H1 (cell line): ENCODE results near the gene ADAMTS8. TPM values are rescaled to one million over a fixed set of nuclear protein-coding genes. Genes with fewer than 3 reads are reported as not detected.

ENCODE experiments used
- MAX ChIP-seq: IDR thresholded peaks from 2 replicates; pipeline ENCODE4 v1.6.1; 2012; ENCODE audit warnings: inconsistent platforms
- POLR2AphosphoS5 ChIP-seq: IDR thresholded peaks from 2 replicates; pipeline ENCODE4 v1.6.1; 2011; ENCODE audit warnings: low read depth, low read length
- polyA plus RNA-seq, 7 experiments: library from polyadenylated mRNA; depleted of rRNA in 3 of 7; stranded (reverse) in 5 of 7; unstranded in 2 of 7; fragments of >200 nt in 5 of 7; fragments of 200-250 nt in 2 of 7; gene quantifications; 1 replicate in 5 of 7; 2 replicates in 1 of 7; 4 replicates in 1 of 7; pipeline versions ENCODE4 v1.2.1 to v1.2.3, GENCODE V29; 2011 to 2013; ENCODE audit warnings: missing spikeins in 2 of 7, mixed read lengths in 2 of 7
- total RNA-seq: library from RNA; stranded (reverse); fragmentation: NEBNext Ultra II Directional; extraction: Animal tissue kit (Norgen Biotek cat#: 25700); gene quantifications from 2 replicates; pipeline ENCODE4 v1.2.1, GENCODE V29; 2021
- TF ChIP-seq, protein P1 (sequence below): fragments of 300-600 bp; sonication (generic); IDR thresholded peaks from 2 replicates; pipeline ENCODE4 v1.7.1; 2012; ENCODE audit warnings: low read length, moderate library complexity, mild to moderate bottlenecking, inconsistent platforms; ENCODE audit not compliant: insufficient replicate concordance

ADAMTS8 gene
- total and polyA plus RNA-seq, 2 of the 8 experiments (the other 6 are each of a cell fraction or from before 2014, with no cell fraction given) = 9.3 to 16.6 TPM

DNA sequence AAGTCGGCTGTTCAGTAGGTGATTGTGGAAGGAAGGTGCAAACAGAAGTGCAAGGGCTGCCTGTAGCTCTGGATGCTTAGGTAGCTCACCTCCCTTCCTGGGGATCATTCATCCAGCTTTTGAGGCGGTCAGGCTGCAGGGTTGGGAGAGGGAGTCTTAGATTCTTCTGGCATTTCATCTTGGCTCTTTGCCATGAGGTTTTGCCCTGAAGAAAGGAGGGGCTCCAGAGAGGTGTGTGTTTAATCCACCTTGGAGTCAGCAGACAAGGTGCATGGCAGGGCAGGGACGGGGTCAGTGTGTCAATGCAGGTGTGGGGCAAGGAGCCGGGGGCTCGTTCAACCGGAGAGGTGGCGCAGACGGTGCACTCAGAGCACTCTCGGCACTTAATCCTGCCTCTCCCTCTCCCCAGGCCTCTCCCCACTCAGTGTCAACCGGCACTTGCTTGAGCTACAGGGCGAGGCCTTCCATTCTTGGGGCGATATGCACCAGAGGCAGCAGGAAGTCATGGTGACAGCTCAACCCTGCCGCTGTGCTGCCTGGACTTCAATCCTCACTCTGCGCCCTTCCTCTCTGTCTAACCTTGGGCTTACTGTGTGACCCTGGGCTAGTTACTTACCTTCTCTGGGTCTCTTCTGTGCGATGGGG, 27.2 kb upstream of the ADAMTS8 start (continued):
- no peak for TF ChIP-seq MAX
- TF ChIP-seq, protein P1, sequence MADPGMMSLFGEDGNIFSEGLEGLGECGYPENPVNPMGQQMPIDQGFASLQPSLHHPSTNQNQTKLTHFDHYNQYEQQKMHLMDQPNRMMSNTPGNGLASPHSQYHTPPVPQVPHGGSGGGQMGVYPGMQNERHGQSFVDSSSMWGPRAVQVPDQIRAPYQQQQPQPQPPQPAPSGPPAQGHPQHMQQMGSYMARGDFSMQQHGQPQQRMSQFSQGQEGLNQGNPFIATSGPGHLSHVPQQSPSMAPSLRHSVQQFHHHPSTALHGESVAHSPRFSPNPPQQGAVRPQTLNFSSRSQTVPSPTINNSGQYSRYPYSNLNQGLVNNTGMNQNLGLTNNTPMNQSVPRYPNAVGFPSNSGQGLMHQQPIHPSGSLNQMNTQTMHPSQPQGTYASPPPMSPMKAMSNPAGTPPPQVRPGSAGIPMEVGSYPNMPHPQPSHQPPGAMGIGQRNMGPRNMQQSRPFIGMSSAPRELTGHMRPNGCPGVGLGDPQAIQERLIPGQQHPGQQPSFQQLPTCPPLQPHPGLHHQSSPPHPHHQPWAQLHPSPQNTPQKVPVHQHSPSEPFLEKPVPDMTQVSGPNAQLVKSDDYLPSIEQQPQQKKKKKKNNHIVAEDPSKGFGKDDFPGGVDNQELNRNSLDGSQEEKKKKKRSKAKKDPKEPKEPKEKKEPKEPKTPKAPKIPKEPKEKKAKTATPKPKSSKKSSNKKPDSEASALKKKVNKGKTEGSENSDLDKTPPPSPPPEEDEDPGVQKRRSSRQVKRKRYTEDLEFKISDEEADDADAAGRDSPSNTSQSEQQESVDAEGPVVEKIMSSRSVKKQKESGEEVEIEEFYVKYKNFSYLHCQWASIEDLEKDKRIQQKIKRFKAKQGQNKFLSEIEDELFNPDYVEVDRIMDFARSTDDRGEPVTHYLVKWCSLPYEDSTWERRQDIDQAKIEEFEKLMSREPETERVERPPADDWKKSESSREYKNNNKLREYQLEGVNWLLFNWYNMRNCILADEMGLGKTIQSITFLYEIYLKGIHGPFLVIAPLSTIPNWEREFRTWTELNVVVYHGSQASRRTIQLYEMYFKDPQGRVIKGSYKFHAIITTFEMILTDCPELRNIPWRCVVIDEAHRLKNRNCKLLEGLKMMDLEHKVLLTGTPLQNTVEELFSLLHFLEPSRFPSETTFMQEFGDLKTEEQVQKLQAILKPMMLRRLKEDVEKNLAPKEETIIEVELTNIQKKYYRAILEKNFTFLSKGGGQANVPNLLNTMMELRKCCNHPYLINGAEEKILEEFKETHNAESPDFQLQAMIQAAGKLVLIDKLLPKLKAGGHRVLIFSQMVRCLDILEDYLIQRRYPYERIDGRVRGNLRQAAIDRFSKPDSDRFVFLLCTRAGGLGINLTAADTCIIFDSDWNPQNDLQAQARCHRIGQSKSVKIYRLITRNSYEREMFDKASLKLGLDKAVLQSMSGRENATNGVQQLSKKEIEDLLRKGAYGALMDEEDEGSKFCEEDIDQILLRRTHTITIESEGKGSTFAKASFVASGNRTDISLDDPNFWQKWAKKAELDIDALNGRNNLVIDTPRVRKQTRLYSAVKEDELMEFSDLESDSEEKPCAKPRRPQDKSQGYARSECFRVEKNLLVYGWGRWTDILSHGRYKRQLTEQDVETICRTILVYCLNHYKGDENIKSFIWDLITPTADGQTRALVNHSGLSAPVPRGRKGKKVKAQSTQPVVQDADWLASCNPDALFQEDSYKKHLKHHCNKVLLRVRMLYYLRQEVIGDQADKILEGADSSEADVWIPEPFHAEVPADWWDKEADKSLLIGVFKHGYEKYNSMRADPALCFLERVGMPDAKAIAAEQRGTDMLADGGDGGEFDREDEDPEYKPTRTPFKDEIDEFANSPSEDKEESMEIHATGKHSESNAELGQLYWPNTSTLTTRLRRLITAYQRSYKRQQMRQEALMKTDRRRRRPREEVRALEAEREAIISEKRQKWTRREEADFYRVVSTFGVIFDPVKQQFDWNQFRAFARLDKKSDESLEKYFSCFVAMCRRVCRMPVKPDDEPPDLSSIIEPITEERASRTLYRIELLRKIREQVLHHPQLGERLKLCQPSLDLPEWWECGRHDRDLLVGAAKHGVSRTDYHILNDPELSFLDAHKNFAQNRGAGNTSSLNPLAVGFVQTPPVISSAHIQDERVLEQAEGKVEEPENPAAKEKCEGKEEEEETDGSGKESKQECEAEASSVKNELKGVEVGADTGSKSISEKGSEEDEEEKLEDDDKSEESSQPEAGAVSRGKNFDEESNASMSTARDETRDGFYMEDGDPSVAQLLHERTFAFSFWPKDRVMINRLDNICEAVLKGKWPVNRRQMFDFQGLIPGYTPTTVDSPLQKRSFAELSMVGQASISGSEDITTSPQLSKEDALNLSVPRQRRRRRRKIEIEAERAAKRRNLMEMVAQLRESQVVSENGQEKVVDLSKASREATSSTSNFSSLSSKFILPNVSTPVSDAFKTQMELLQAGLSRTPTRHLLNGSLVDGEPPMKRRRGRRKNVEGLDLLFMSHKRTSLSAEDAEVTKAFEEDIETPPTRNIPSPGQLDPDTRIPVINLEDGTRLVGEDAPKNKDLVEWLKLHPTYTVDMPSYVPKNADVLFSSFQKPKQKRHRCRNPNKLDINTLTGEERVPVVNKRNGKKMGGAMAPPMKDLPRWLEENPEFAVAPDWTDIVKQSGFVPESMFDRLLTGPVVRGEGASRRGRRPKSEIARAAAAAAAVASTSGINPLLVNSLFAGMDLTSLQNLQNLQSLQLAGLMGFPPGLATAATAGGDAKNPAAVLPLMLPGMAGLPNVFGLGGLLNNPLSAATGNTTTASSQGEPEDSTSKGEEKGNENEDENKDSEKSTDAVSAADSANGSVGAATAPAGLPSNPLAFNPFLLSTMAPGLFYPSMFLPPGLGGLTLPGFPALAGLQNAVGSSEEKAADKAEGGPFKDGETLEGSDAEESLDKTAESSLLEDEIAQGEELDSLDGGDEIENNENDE = no peak
- TF ChIP-seq POLR2AphosphoS5 = no peak
